ENCODE results near the gene HOXD4. TPM values are rescaled to one million over a fixed set of nuclear protein-coding genes. Genes with fewer than 3 reads are reported as not detected.

The HOXD4 gene
- total RNA-seq, 1 experiment from 2014 or later, result 0.61 TPM

- H3K36me3 ChIP-seq (ENCODE audit: control insufficient read depth in 1 of 2, insufficient read depth in 2 of 2, low read length in 2 of 2), result no peaks in the 10 kb centered on the region
- H2AFZ ChIP-seq (ENCODE audit: low read depth, low read length, poor library complexity, severe bottlenecking), result no peak overlapping the region
- ChIA-PET CTCF (no interaction called here), RAD21 (ENCODE audit: low non-redundant PET in 1 of 2, low total read pairs in 2 of 2, uncharacterized antibody in 2 of 2, unreplicated experiment in 2 of 2) (no interaction called here), POLR2A (no interaction called here)
- H4K20me1 ChIP-seq (ENCODE audit: insufficient read depth), result no peaks in the 10 kb centered on the region
- H3K9ac ChIP-seq (ENCODE audit: low read length), result no peak overlapping the region
- no peaks in the 10 kb centered on the region for H3K27me3 ChIP-seq (ENCODE audit: insufficient read depth, low read length)
- no TSS peak for BruUV-seq (replicated peaks)
- H3K4me3 ChIP-seq (replicated peaks in 1 of 2; ENCODE audit: low read depth in 1 of 2, low read length in 2 of 2), result no peak overlapping the region
- H3K9me3 ChIP-seq (ENCODE audit: control insufficient read depth in 1 of 2, insufficient read depth in 1 of 2, low read depth in 1 of 2, low read length in 2 of 2), result no peaks in the 10 kb centered on the region
- no peak for DNase-seq (ENCODE audit: low read depth, low spot score)
- H3K4me1 ChIP-seq (ENCODE audit: control insufficient read depth in 1 of 2, insufficient read depth in 2 of 2, low read length in 2 of 2), result no peaks in the 10 kb centered on the region
- no peak overlapping the region for H3K27ac ChIP-seq (ENCODE audit: low read depth, low read length)
- H3K79me2 ChIP-seq (ENCODE audit: insufficient read depth, low read length), result no peaks in the 10 kb centered on the region
- no peaks in the 10 kb centered on the region for H3K9me2 ChIP-seq (ENCODE audit: insufficient read depth)
- no peak for TF ChIP-seq EZH2 (IDR thresholded peaks at IDR 0.05)
- TF ChIP-seq ATF3 (IDR thresholded peaks at IDR 0.05), result no peak
- no peak for TF ChIP-seq CBX3 (IDR thresholded peaks at IDR 0.05; ENCODE audit: low read depth)
- TF ChIP-seq ZBTB33 (IDR thresholded peaks at IDR 0.05; ENCODE audit: extremely low read depth, insufficient replicate concordance, low read length), result no peak
- no peak for TF ChIP-seq POLR2AphosphoS5 (IDR thresholded peaks at IDR 0.05; ENCODE audit: low read depth, low read length)
- no peak for TF ChIP-seq SRF (IDR thresholded peaks at IDR 0.05; ENCODE audit: low read depth)
- no peak for TF ChIP-seq YY1 (IDR thresholded peaks at IDR 0.05; ENCODE audit: extremely low read depth, insufficient replicate concordance, low read depth, low read length)
- no peak for TF ChIP-seq SIN3A (IDR thresholded peaks at IDR 0.05; ENCODE audit: low read depth)
- no peak for ATAC-seq
- H3K4me2 ChIP-seq (ENCODE audit: low read length), result no peak overlapping the region
- intact Hi-C loops (cut with micrococcal nuclease), result no loop called here
These were observed 20.9 kb downstream of the HOXD4 start for GRCh38 chr2:176172007-176172894.
